Measurements from ENCODE around the gene TCEAL8. TPM values are rescaled to one million over a fixed set of nuclear protein-coding genes. Genes with fewer than 3 reads are reported as not detected.

TCEAL8 gene
- total and polyA plus RNA-seq, 2 of the 8 experiments (the other 6 are each of a cell fraction or from before 2014, with no cell fraction given) = 47.2 to 82.2 TPM

DNA sequence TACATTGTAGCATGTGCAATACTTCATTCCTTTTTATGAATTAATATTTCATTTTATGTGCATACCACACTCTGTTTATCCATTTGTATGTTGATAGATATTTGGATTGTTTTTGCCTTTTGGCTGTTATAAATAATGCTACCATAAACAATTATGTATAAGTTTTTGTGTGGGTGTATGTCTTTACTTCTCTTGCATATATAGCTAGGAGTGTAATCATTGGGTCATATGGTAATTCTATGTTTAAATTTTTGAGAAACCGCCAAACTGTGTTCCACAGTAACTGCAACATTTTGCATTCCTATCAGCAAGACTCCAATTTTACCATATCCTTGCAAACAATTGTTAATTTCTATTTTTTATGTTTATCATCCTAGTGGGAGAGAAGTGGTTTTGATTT, 24.7 kb upstream of the TCEAL8 start:
- Histone ChIP-seq H3K79me2 (ENCODE audit: control insufficient read depth in 1 of 2, insufficient read depth in 2 of 2, low read length in 2 of 2) (no peaks in the 10 kb centered on the region), H4K8ac (ENCODE audit: extremely low read depth, insufficient read depth, low read length) (no peak overlapping the region), H3K56ac (replicated peaks; ENCODE audit: insufficient read length, low read depth, low read length) (no peak overlapping the region), H3K9ac (replicated peaks in 1 of 4; ENCODE audit: extremely low read depth in 1 of 4, low read depth in 3 of 4, low read length in 3 of 4) (no peak overlapping the region), H2AFZ (ENCODE audit: low read length) (no peak overlapping the region), H3K4ac (replicated peaks; ENCODE audit: insufficient read length, low read depth, low read length) (no peak overlapping the region), H2BK15ac (ENCODE audit: low read length) (no peak overlapping the region), H3K27ac (ENCODE audit: low read depth, low read length) (no peak overlapping the region), H3K4me2 (ENCODE audit: insufficient read depth in 1 of 2, low read depth in 2 of 2, low read length in 2 of 2) (no peak overlapping the region), H3K9me3 (ENCODE audit: insufficient read depth in 2 of 2, low read depth in 1 of 2, low read length in 1 of 2) (peaks cover 2 to 8% of the 10 kb centered on the region in 2 experiments; a peak in 2 of 4 replicates), H2BK5ac (ENCODE audit: low read depth, low read length) (no peak overlapping the region), H3K14ac (ENCODE audit: insufficient read length) (no peak overlapping the region), H3K23me2 (ENCODE audit: low read depth, low read length) (peaks cover 3% of the 10 kb centered on the region; the same call in 1 of the 2 replicates), H3K27me3 (replicated peaks in 1 of 4; ENCODE audit: control insufficient read depth in 3 of 4, extremely low read depth in 1 of 4, insufficient read depth in 3 of 4, low read length in 3 of 4) (no peaks in the 10 kb centered on the region; a peak in 1 of 7 replicates), H3K4me1 (replicated peaks in 1 of 4; ENCODE audit: control insufficient read depth in 3 of 4, insufficient read depth in 4 of 4, low read length in 3 of 4) (no peaks in the 10 kb centered on the region), H2AK5ac (ENCODE audit: low read depth, low read length) (no peak overlapping the region), H3K36me3 (ENCODE audit: control insufficient read depth in 2 of 4, insufficient read depth in 4 of 4, low read length in 3 of 4) (no peaks in the 10 kb centered on the region), H2BK120ac (replicated peaks; ENCODE audit: low read depth, low read length) (no peak overlapping the region), H3K23ac (ENCODE audit: insufficient read length) (no peak overlapping the region), H4K20me1 (replicated peaks in 1 of 2; ENCODE audit: control insufficient read depth in 1 of 2, insufficient read depth in 2 of 2, low read length in 2 of 2) (no peaks in the 10 kb centered on the region), H3K79me1 (ENCODE audit: low read depth, low read length) (no peaks in the 10 kb centered on the region), H4K5ac (ENCODE audit: insufficient read length, low read depth, low read length) (no peak overlapping the region), H3K18ac (ENCODE audit: extremely low read depth, low read length) (no peak overlapping the region), H3K4me3 (ENCODE audit: extremely low read depth in 1 of 4, insufficient read depth in 2 of 4, low read depth in 3 of 4, low read length in 4 of 4) (no peak overlapping the region), H2BK12ac (ENCODE audit: low read depth, low read length) (no peak overlapping the region), H4K91ac (replicated peaks; ENCODE audit: insufficient read length, low read length) (no peak overlapping the region), H2BK20ac (ENCODE audit: low read length) (no peak overlapping the region)
- WGBS, 2 experiments (ENCODE audit: extremely low coverage in 1 of 2, insufficient coverage in 1 of 2, insufficient read length in 1 of 2, insufficient replicate concordance in 2 of 2, low coverage in 1 of 2, low lambda C conversion rate in 2 of 2, missing lambda C conversion rate in 1 of 2) = 67% methylated on average over 1 of the region's 1 CpG; no CpG with 5 or more reads in 1 of the 2 experiments
- TF ChIP-seq NRF1 (IDR thresholded peaks at IDR 0.05; ENCODE audit: low read depth, low read length) (no peak), RXRA (IDR thresholded peaks at IDR 0.05; ENCODE audit: insufficient read depth, low read depth, low read length) (no peak), SRF (IDR thresholded peaks at IDR 0.05; ENCODE audit: low read depth, low read length) (no peak), BCL11A (IDR thresholded peaks at IDR 0.05; ENCODE audit: low read depth in 2 of 2, low read length in 2 of 2) (no peak), BACH1 (IDR thresholded peaks at IDR 0.05; ENCODE audit: low read length) (no peak), CHD2 (IDR thresholded peaks at IDR 0.05; ENCODE audit: low read length) (no peak), EGR1 (IDR thresholded peaks at IDR 0.05; ENCODE audit: borderline replicate concordance, low read depth, low read length) (no peak), RNF2 (IDR thresholded peaks at IDR 0.05; ENCODE audit: borderline replicate concordance, low read depth, low read length, missing control alignments, poor library complexity, severe bottlenecking) (no peak), BRCA1 (IDR thresholded peaks at IDR 0.05; ENCODE audit: low read depth, low read length) (no peak), MAFK (IDR thresholded peaks at IDR 0.05; ENCODE audit: low read depth, low read length) (no peak)
- TF ChIP-seq, protein P1, sequence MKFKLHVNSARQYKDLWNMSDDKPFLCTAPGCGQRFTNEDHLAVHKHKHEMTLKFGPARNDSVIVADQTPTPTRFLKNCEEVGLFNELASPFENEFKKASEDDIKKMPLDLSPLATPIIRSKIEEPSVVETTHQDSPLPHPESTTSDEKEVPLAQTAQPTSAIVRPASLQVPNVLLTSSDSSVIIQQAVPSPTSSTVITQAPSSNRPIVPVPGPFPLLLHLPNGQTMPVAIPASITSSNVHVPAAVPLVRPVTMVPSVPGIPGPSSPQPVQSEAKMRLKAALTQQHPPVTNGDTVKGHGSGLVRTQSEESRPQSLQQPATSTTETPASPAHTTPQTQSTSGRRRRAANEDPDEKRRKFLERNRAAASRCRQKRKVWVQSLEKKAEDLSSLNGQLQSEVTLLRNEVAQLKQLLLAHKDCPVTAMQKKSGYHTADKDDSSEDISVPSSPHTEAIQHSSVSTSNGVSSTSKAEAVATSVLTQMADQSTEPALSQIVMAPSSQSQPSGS (IDR thresholded peaks at IDR 0.05; ENCODE audit: low read length) = no peak
- POLR2A ChIA-PET (ENCODE audit: partially characterized antibody) = no interaction called here
- no peak for DNase-seq (ENCODE audit: low read depth in 1 of 2, low spot score in 2 of 2)
- CTCF ChIA-PET (ENCODE audit: partially characterized antibody) = no interaction called here
- FAIRE-seq = no peak

Data from H1 (cell line).